ENCODE measurements around the gene KBTBD13.

The KBTBD13 gene

DNA sequence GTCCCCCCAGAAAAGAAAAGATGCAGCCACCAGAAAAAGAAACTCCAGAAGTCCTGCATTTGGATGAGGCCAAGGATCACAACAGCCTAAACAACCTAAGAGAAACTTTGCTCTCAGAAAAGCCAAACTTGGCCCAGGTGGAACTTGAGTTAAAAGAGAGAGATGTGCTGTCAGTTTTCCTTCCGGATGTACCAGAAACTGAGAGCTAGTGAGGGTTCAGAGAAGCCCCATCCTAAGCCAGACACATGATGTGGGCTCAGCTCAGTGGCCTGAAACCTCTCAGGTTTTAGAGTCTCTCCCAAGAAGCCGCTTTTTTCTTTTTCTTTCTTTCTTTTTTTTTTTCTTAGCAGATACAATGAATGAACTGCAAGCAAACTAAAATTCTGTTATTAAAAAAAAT, 23.6 kb upstream of the KBTBD13 start:
- DNase-seq (ENCODE audit: low read depth), result no peak

DNA sequence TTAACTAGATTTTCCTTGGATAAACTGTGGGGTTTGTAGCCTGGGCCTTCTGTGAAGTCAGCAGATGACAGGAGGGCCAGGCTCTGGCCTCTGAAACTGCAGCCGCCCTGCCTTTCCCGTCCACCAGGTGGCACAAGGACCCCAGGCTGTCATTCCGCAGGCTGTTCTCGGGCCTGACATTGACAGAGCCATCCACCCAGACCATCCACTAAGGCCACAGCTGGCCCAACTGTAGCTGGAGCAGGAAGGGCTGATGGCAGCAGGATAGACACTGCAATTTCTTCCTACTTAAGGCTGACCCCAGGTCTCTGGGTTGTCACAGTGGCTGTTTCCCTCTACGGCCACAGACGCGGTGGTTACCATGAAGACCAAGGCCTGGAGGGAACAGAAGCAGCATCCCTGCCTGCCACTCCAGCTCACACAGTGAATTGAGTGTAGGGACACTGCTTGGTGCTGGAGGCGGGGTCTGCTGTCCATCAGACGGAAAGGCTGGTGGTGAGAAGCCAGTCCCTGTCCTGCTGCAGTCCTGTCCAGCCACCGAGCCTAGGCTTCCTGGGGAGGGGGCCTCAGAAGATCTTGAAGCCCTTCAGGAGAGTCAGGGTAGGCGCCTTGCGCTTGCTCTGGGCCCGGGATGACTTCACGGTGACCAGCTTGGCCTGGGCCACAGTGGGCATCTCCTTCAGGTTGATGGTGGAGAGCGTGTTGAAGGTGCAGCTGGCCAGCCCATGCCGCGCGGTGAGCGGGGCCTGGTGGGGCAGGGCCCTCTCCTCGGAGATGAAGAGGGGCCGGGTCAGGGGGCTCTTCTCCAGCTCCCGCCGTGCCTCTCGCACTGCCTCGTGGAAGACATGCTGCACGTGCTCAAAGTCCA, 22.0 kb upstream of the KBTBD13 start:
- DNase-seq (ENCODE audit: low read depth), result no peak

DNA sequence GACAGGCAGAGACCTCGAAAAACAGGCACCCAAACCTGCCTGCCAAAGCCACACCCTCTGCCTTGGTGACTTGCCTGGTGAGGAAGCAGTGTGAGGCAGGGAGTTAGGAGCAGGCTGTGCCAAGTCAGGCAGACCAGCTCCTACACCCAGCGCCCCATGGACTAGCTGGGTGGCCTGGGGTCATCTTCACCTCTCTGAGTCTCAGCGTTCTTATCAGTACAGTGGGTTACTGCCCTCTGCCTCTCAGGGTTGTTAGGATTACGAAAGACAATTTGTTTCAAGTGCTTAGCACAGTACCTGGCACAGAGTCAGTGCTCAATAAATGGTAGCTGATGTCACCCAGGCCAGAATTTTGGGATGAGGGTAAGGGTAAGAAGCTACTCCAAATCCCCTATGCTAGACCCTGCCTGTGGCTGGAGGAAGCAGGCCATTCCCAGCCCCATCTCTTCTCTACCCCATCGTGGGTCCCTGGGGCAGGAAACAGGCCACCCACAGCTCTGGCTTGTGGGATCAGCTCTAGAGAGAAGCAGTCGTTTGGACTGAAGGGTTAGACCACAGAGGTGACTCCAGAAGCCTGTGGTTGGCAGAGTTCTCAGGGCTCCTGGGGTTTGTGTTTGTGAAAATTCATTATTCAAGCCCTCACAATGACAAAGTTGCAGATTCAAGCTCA, 21.2 kb upstream of the KBTBD13 start:
- no peak for DNase-seq (ENCODE audit: low read depth)

DNA sequence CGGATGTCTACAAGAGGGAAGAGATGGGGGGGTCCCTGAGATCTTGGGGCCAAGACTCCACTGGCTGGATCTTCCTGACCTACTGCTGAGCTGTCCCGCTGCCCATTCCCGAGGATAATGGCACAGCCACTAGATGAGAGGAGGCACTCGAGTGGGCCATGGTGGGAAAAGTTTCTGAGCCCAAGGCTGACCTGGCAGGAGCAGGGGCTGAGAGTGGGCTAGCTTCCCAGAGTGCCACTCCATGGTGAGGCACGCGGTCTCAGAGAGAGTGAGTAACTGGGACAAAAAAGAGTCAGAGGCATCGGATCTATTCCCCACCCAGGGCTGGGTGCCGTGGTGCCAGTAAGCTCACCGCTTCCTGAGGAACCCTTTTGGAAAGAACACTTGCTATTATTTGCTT, 20.4 kb upstream of the KBTBD13 start:
- no peak for DNase-seq (ENCODE audit: low read depth)

DNA sequence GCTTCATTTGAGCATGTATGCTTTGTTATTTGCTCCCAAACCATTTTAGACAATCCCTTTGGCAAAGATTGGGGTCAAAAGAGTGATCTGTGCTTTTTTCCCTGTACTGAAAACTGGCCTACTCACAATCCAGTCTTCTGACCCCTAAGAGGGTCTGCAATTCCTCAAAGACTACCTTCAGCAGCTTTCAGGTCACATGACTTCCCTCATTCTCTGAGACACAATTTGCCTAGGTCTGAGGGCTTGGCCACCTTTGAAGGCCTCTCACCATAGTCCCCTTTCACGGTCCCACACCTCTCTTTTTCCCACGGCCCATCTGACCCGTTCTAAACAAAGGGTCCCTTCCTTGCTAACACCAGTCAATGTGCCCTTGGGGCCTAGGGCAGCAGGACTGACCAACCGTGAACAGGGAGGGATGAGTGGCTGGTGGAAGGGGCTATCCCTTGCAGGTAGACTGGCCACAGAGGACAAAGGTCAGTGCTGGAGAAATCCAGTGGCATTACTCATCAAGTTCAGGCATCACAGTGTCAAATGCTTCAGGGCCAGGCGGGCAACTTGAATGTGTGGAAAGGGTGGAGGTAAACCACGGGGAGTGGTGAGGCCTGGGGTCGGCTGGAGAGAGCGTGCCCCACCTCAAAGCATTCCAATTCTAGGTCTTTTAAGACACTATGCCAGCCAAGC, 19.5 kb upstream of the KBTBD13 start:
- no peak for DNase-seq (ENCODE audit: low read depth)

DNA sequence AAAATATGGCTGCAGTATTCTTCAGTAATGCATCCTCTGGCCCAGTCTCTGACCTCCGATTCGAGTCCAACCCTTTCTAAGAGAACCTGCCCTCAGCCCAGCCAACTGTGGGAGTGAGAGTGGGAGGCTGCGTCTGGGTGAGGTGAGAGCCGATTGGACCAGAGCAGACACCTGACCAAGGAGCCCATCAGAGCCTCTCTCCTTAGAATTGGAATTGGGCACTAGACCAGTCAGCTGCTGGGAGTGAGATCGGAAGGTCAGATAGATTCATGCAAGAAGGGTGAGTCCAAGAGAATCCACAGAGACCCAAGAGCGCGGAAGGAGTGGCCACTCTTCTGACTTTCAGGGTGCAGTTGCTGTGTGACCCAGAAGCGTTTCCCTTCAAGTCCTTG, 19.0 kb upstream of the KBTBD13 start:
- DNase-seq (ENCODE audit: low read depth), result no peak

DNA sequence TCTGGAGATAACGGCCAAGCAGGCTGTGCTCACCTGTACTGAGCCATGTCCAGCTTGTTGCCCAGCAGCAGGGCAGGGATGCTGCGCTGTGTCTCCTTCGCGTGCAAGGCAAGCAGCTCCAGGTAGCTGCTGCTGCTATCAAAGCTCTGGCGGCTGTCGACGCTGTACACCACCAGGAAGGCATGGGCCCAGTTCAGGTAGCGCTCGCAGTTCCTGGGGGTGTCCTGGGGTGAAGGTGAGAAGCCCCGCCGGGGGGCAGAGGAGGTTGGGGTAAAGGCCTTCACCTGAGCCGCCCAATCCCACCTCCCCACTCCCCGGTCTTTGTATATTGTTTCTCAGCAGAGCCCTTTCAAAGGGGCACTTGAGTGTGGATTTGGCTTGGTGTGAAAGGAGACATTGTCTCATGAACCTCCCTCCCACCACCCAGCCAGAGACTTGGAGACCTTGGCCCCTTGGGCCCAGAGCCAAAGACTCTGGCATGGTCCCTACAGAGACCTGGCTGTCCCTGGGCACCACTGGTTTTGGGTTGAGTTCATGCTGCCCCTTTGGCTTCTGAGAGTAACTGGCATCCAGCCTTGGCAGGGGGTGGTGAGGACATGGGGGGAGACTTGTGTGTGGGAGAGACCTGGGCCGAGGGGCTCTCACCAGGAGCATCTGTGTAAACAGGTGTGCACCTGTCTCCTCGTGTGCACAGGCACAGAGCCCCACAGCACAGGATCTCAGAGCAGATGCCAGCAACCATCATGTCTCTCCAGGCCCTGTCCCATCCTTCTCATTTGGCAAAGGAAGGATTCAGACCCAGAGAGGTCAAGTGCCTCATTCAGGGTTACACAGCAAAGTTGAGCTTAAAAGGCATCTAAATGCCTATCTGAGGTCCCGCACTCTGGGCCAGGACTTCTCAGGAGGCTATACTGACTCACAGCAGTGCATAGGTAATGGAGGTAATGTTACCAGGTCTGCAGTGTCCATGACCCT, 17.9 kb upstream of the KBTBD13 start:
- DNase-seq (ENCODE audit: low read depth), result no peak

DNA sequence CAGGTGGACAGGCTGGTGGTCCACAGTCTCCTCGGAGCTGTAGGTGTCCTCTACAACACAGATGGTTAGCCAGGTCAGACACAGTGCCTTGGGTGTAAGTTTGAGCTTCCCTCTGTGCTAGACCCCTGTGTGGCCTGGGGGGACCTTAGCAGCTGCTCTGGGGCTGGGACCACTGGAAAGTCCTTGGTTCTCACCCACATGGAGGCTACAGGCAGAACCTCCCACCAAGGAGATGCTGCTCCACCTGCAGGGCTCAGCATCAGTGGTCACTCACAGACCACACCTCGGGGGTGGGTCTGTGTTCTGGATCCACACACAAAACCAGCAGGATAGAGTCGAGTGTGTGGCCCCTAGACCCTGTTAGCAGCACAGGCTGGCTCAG, 17.2 kb upstream of the KBTBD13 start:
- no peak for DNase-seq (ENCODE audit: low read depth)

DNA sequence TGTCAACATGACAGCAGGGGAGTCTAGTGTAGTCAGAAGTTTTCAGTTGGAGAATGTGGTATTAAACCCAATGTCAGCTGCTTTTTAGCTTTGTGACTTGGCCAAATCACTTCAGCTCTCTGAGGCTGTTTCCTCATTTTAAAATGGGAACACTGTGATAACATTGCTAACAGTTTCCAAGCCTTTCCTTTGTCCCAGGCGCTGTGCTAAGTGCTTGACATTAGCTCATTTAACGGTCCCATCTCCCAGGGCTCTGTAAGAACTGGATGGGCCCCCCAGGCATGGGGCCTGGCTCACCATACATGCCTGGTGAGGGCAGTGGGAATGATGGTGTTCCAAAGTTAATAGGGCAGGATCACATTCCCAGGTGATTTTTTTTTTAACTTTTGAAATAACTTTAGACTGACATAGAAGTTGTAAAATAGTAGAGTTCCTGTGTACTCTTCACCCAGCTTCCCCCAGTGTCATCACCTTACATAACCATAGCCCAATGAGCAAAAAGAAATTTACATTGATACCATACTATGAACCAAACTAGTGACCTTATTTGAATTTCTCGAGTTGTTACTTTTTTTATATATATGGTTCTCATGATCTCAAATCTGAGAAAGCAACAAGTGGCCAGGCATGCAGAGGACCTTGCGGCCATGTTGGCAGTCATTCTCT, 16.5 kb upstream of the KBTBD13 start:
- DNase-seq (ENCODE audit: low read depth), result no peak

DNA sequence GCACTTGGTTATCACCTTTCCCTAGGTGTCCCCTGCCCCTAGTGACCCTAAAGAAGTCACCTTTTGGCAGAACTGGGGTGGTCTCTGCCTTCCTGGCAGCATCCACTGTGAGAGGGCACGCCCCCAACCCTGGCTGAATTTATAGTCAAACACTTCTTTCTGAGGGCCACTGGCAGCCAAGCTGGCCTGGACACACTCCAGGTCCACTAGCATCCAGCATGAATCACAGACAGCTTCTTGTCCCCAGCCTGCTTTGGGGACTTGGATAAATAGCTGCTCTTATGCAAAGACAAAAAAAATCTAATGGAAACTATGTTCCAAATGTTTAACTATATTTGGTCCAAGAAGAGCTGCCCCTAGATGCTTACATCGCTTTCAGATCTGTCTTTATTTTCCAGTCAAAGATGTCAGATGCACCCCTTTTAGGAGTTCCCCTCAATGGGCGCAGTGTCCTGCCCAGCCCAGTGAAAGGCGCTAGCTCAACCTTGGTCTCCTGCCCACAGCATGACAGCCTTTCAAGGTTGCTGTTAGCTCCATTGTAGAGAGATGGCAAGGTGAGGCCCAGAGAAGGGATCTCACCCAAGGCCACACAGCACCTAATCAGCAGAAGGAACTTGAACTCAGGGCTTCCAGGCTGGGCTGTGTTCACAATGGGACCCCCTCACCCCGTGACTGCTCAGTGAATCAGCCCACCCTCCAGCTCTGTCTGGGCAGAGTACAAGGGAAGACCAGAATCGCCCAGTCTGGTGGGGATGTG, 15.7 kb upstream of the KBTBD13 start:
- no peak for DNase-seq (ENCODE audit: low read depth)

DNA sequence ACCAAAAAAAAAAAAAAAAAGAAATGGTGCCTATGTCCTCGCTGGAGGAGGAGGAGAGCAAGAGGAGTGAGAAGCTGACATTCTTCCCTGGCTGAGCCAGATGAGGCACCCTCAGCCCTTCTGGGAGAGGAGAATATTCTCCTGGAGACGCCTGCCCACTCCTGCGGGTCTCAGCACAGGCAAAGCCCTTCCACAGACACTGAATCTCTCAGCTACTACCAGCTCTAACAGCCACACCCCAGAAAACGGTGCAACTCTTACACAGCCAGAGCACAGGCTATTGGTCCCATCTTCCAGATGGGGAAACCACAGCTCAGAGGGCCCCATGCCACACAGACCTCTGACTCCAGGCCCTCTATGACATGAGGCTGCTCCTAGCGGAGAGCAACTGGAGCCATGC, 14.5 kb upstream of the KBTBD13 start:
- no peak for DNase-seq (ENCODE audit: low read depth)

DNA sequence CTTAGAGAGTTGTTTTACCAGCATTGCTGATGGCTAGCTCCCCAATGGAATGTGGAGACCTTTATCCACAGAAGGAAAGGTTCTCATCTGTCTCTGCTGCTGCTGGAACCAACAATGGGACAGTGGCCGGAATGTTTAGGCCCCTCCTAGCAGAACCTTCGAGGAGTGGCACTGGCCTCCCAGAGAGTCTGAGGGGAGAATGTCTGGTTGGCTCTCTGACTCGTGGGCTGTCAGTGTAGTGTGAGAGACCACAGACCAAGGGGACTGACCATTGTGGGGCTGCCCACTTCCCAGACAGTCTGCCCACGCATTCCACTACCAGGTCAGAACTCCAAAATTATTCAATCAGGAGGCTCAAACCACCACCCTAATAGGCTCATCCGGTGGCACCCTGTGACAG, 13.8 kb upstream of the KBTBD13 start:
- DNase-seq (ENCODE audit: low read depth), result no peak

DNA sequence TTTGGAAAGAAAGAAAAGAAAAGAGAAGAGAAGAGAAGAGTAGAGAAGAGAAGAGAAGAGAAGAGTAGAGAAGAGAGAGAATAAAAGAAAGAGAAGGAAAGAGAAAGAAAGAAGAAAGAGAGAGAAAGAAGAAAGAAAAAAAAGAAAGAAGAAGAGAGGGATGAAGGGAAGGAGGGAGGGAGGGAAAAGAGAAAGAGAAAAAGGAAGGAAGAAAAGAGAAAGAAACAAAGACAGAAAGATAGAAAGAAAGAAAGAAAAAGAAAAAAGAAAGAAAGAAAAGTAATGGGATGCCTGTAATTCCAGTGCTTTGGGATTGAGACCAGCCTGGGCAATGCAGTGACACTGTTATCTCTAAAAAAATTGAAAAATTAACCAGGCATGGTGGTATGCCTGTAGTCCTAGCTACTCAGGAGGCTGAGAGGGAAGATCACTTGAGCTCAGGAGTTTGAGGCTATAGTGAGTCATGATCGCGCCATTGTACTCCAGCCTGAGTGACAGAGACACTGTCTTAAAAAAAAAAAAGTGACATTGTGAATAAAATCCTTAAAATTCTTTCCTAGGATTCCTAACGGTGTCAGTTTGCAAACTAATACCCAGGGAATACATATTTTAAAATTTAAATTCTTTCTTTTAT, 10.4 kb upstream of the KBTBD13 start:
- DNase-seq (ENCODE audit: low read depth), result no peak

DNA sequence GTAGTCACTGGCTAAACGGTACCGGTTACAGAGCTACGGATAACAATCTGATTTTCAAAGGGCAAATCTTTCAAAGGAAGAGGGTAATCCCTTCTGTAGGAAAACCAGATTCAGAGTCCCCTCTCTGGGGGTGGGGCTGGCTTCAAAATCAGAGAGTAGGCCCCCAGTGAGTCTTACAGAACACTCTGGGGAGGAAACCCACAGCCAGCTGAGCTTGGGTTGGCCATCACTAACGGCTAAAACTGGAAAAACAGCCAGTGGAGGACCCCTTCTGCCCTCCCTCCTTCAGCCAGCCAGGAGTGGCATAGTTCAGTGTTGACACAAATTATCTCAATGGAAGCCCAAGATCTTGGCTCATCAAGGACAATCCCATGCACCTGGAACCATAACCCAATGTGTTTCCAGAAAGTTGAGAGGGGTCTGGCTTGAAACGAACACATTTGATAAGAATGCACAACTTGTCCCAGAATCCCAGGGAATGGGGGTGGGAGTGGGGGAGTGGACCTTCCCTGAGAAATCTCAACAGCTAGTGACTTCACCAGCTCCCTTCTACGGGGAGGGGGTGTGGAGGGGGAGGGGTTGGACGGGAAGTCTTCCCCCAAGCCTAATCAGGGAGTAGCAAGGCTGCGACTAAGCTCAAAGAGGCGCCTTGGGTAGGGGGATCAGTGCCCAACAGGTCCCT, 9.8 kb upstream of the KBTBD13 start:
- no peak for DNase-seq (ENCODE audit: low read depth)

DNA sequence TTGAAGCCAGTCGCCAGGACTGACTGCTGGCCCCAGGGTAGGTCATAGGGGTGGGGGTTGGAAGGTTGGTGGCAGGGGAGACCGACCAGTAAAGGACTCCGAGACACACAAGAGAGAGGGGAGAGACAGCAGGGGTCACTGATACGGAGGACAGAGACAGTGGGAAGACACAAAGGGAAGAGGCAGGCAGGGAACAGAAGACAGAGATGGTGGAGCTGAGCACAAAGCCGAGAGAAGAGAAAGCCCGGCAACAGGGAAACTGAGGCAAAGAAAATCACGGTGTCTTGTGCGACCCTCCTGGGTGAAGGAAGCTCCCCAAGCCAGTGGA, 9.3 kb upstream of the KBTBD13 start:
- DNase-seq (ENCODE audit: low read depth), result no peak

DNA sequence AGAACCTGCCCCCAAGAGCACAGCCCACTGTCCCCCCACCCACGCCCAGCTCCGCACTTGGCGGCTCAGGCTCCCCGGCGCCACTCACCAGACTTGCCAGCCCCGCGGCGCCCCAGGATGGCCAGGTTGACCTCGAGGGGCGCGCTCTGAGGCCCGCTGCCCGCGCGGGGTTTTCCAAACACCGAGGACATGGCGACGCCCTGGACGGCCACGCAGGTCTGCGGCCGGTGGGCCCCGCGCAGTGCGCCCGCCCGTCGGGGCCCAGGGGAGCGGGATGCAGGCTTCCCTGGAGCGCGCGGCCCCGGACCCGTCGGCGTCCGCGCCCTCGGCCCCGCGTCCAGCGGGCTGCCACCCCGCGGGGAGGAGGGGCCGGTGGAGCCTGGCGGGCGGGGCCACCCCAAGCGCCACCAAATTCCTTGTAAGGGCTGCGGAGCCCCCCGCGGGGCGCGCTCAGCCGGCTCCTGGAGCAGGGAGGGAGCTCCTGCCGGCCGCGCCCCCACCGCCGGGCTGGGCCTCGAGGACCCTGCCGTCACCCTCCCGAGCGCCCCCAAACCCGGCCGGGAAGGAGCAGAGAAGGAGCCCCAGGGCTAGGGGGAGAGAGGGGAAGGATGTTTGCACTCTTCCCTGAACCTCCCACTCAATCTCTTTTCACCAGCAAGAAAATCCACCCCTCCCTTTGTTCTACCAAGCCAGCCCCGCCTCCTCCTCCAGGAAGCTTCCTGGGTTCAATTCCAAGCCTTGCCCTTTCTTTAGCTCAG, 8.7 kb upstream of the KBTBD13 start, which contains the start of gene RASL12:
TSS of gene RASL12 (minus strand) at position 347 of the 758 bp plus-strand sequence. CDS start at position 191, 156 bp downstream.
- DNase-seq (ENCODE audit: low read depth), result no peak

DNA sequence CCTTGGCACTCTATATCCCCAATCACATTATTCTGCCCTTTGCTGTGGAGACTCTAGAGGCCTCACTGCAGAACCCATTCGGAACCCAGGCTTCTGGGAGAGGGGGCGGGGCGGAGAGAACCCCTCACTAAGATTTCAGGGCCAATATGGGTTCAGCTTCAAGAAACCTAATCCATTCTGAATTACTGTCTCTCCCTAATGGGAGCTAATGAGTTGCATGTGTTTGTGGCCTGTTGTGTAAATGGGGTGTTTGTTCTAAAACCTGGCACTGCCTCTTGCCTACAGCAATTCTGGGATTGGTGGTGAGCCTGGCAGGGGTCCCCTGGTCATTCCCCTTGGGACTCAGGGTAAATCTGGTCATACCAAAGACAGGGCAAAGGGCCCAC, 8.2 kb upstream of the KBTBD13 start:
- DNase-seq (ENCODE audit: low read depth), result no peak

DNA sequence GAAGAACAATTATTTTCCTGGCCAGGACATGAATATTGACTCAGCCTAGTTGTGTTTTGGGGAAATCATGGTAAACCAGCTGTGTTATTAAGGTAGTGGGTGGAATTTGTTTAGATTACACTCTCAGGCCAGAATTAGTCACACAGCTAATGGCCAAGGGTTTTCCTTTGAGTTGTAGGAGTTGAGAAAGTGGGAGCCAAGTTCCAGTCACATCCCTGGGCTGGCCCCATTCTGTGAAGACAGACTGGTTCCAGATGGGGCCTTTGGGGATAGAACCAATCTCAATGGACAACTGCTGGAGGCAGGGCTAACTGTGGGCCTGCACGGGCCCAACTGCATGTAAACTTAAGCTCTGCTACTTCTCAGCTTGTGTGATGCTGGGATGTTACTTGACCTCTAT, 7.4 kb upstream of the KBTBD13 start:
- DNase-seq (ENCODE audit: low read depth), result no peak

Data from stimulated activated CD8-positive, alpha-beta memory T cell treated with anti-CD3 and anti-CD28 coated beads, Interleukin-12 subunit alpha, Interleukin-12 subunit beta, amount 100 ng/mL, for 1 hour (primary cell).